Stimulated activated CD4-positive, alpha-beta T cell treated with anti-CD3 and anti-CD28 coated beads, Interleukin-1b, Interleukin-23, amount 100 ng/mL, for 48 hours (primary cell): ENCODE results near the gene PARP11.
A peak's percentile ranks its signal among the peaks of the same experiment; 100 is the strongest.
"Not testable (repeated sequence)": the region's sequence is repeated elsewhere in the genome, so short reads cannot be mapped to it uniquely, and the experiment has no call there.

Experiments
- DNase-seq: peaks from one replicate; pipeline ENCODE4 v3.0.0-alpha.2; 2020

PARP11 gene

GRCh38 chr12:3882406-3882805 is 9.2 kb upstream of the PARP11 start:
- DNase-seq, result no peak

GRCh38 chr12:3881281-3881950 is 8.2 kb upstream of the PARP11 start:
- DNase-seq, result no peak

GRCh38 chr12:3879846-3880245 is 6.6 kb upstream of the PARP11 start:
- DNase-seq, result no peak

GRCh38 chr12:3871356-3871755 is 1.8 kb downstream of the PARP11 start:
- no peak for DNase-seq

- DNase-seq, result peak; percentile 9
Measured at GRCh38 chr12:3869865-3870264, 3.3 kb downstream of the PARP11 start.

GRCh38 chr12:3869433-3869832 is 3.8 kb downstream of the PARP11 start:
- DNase-seq, result no peak

GRCh38 chr12:3863756-3864155 is 9.4 kb downstream of the PARP11 start:
- DNase-seq, result no peak

GRCh38 chr12:3842517-3842916 is 30.7 kb downstream of the PARP11 start:
- DNase-seq, result no peak

GRCh38 chr12:3841783-3842182 is 31.4 kb downstream of the PARP11 start:
- DNase-seq, result no peak

- not testable (repeated sequence) for DNase-seq
Measured at GRCh38 chr12:3840833-3841232, 32.4 kb downstream of the PARP11 start.

- DNase-seq, result not testable (repeated sequence)
Measured at GRCh38 chr12:3839745-3840144, 33.5 kb downstream of the PARP11 start.

GRCh38 chr12:3838701-3839548 is 34.3 kb downstream of the PARP11 start:
- DNase-seq, result peak; percentile 9

GRCh38 chr12:3838076-3838475 is 35.1 kb downstream of the PARP11 start:
- no peak for DNase-seq

- no peak for DNase-seq
Measured at GRCh38 chr12:3837049-3837448, 36.1 kb downstream of the PARP11 start.

GRCh38 chr12:3836641-3837040 is 36.6 kb downstream of the PARP11 start:
- DNase-seq, result no peak

GRCh38 chr12:3835914-3836313 is 37.3 kb downstream of the PARP11 start:
- no peak for DNase-seq

GRCh38 chr12:3834774-3835173 is 38.4 kb downstream of the PARP11 start:
- DNase-seq, result no peak

- DNase-seq, result no peak
Measured at GRCh38 chr12:3833670-3834310, 39.4 kb downstream of the PARP11 start.

- no peak for DNase-seq
Measured at GRCh38 chr12:3832738-3833137, 40.5 kb downstream of the PARP11 start.

GRCh38 chr12:3828888-3829287 is 44.3 kb downstream of the PARP11 start:
- no peak for DNase-seq

GRCh38 chr12:3827301-3828000 is 45.7 kb downstream of the PARP11 start:
- DNase-seq, result no peak

GRCh38 chr12:3821441-3821840 is 51.8 kb downstream of the PARP11 start:
- no peak for DNase-seq

- DNase-seq, result no peak
Measured at GRCh38 chr12:3820122-3820521, 53.1 kb downstream of the PARP11 start.
